ENCODE data around the gene GAB1. TPM values are rescaled to one million over a fixed set of nuclear protein-coding genes. Genes with fewer than 3 reads are reported as not detected.

Gene GAB1
- total RNA-seq, 3 donors from 2014 or later = 0.30 to 0.95 (median 0.61) TPM

DNA sequence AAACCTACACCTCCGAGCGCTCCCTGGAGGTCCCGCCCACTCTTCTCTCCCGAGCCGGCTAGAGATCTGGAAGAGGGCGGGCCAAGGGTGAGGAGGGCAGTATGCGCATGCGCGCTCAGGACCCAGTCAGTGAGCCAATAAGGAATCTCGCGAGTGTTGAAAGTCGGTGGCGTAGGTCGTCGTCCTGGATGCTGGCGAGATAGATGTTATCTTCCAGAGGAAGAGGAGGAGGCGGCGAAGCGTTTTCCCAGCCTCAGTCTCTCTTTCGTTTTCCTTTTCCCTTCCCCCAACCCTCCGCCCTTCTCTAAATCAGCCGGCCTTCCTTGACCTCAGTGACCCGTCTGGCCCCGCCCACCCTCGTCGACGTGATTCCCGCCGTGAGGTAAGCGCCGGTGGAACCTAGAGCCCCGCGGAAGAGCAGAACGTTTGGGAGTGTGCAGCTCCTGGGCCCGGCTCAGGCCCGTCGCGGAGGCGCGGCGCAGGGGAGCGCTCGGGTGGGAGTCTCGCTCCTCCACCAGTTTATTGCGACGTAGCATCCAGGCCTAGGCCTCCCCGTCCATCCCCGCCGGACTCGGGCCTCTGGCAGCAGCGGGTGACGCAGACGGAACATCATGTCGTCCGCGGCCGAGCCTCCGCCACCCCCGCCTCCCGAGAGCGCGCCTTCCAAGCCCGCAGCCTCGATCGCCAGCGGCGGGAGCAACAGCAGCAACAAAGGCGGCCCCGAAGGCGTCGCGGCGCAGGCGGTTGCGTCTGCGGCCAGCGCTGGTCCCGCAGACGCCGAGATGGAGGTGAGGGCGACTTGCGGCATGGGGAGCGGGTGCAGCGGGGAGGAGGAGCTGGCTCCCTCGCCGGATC is 176.9 kb downstream of the GAB1 start, which contains the start of gene SMARCA5:
Gene SMARCA5, plus strand, starts transcription at position 389 of the 855 bp plus-strand sequence. Its CDS starts 223 bp downstream, at position 612.
- ATAC-seq = peak; percentile 85 to 87
- peaks cover 13% of the 10 kb centered on the region for H3K36me3 Mint-ChIP-seq (ENCODE audit: insufficient read depth)
- H3K4me1 Mint-ChIP-seq (ENCODE audit: low read depth) = peaks cover 36% of the 10 kb centered on the region
- peak; percentile 92 for DNase-seq
- H3K9me3 Mint-ChIP-seq = no peaks in the 10 kb centered on the region
- peak within 1 kb of the TSS; percentile 99 for H3K4me3 Mint-ChIP-seq
- peaks cover 2% of the 10 kb centered on the region for H3K27me3 Mint-ChIP-seq (ENCODE audit: low read depth)

GRCh38 chr4:143514169-143514495 is 177.5 kb downstream of the GAB1 start:
- Mint-ChIP-seq H3K4me1 (ENCODE audit: low read depth) (peaks cover 42% of the 10 kb centered on the region), H3K27me3 (ENCODE audit: low read depth) (peaks cover 2% of the 10 kb centered on the region), H3K36me3 (ENCODE audit: insufficient read depth) (peaks cover 19% of the 10 kb centered on the region), H3K4me3 (peak overlapping the region; percentile 99), H3K9me3 (no peaks in the 10 kb centered on the region)
- DNase-seq (no peak), ATAC-seq (no peak)

DNA sequence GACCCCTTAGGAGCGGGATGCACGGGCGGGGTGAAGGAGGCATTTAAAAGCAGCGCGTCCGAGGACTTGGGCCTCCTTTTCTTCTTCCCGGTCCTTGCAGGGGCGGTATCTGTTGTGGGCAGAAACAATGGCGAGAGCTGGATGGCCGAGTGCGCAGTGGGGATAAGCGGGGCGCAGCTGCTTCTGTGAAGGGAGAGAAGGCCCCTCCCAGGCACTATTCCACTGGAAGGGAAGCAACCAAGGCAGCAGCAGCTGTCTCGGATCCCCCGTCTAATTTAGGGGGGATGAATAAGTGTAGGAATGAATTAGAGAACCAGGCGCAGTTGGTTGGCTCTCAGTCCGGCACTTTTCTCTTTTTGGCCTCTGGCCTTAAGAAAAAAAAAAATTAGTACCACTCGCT is 177.8 kb downstream of the GAB1 start:
- H3K4me1 Mint-ChIP-seq (ENCODE audit: low read depth) = peaks cover 46% of the 10 kb centered on the region
- ATAC-seq (no peak), DNase-seq (no peak)
- H3K36me3 Mint-ChIP-seq (ENCODE audit: insufficient read depth) = peaks cover 22% of the 10 kb centered on the region
- peak overlapping the region; percentile 99 for H3K4me3 Mint-ChIP-seq
- peaks cover 2% of the 10 kb centered on the region for H3K27me3 Mint-ChIP-seq (ENCODE audit: low read depth)
- no peaks in the 10 kb centered on the region for H3K9me3 Mint-ChIP-seq

- Mint-ChIP-seq H3K27me3 (ENCODE audit: low read depth) (peaks cover 1% of the 10 kb centered on the region), H3K36me3 (ENCODE audit: insufficient read depth) (peaks cover 27% of the 10 kb centered on the region), H3K9me3 (no peaks in the 10 kb centered on the region), H3K4me1 (ENCODE audit: low read depth) (peaks cover 50% of the 10 kb centered on the region), H3K4me3 (peak overlapping the region; percentile 99)
- DNase-seq = no peak
- no peak for ATAC-seq
Observed at GRCh38 chr4:143514901-143515300, 178.2 kb downstream of the GAB1 start.

- Mint-ChIP-seq H3K4me1 (ENCODE audit: low read depth) (peaks cover 57% of the 10 kb centered on the region), H3K4me3 (peak overlapping the region; percentile 99), H3K36me3 (ENCODE audit: insufficient read depth) (peaks cover 30% of the 10 kb centered on the region), H3K27me3 (ENCODE audit: low read depth) (no peaks in the 10 kb centered on the region), H3K9me3 (no peaks in the 10 kb centered on the region)
- DNase-seq (no peak), ATAC-seq (no peak)
Observed at GRCh38 chr4:143515905-143516304, 179.2 kb downstream of the GAB1 start.

- H3K4me1 Mint-ChIP-seq (ENCODE audit: low read depth) = peaks cover 67% of the 10 kb centered on the region
- no peak overlapping the region for H3K4me3 Mint-ChIP-seq
- DNase-seq (no peak), ATAC-seq (no peak)
- no peaks in the 10 kb centered on the region for H3K27me3 Mint-ChIP-seq (ENCODE audit: low read depth)
- H3K36me3 Mint-ChIP-seq (ENCODE audit: insufficient read depth) = peaks cover 41% of the 10 kb centered on the region
- H3K9me3 Mint-ChIP-seq = no peaks in the 10 kb centered on the region
Observed at GRCh38 chr4:143517764-143518163, 181.1 kb downstream of the GAB1 start.

Other genes starting within 250 kb of the GAB1 start
- gene USP38, start 152.0 kb upstream of the GAB1 start, total RNA-seq = 10 to 100 TPM; 30.6 to 32.6 (median 31.7) TPM
- gene SMARCA5, start 176.8 kb downstream of the GAB1 start, total RNA-seq = 10 to 100 TPM; 59.2 to 66.5 (median 64.4) TPM